CD4-positive, alpha-beta T cell (primary cell): ENCODE results near the gene ULK4. TPM values are rescaled to one million over a fixed set of nuclear protein-coding genes. Genes with fewer than 3 reads are reported as not detected.

ENCODE experiments used
- ATAC-seq: fragments of 200-7000 bp; cut with Tn5 transposase; one replicate; pipeline ENCODE4 v1.10.0; 2022; ENCODE audit warnings: mild to moderate bottlenecking; ENCODE audit not compliant: poor library complexity
- CTCF ChIA-PET: fragments of 350-600 bp; sonication (Branson Sonifier 250); formaldehyde crosslinking; loops from one replicate; lab custom pipeline; 2021; ENCODE audit warnings: antibody characterized with exemption, inconsistent platforms; lab: Charles Lee
- POLR2A ChIA-PET: fragments of 350-600 bp; sonication (Branson Sonifier 250); formaldehyde crosslinking; loops from one replicate; lab custom pipeline; 2021; ENCODE audit warnings: antibody characterized with exemption, inconsistent platforms; lab: Charles Lee
- DNase-seq, 14 experiments: peaks; one replicate each; pipeline ENCODE4 v3.0.0-alpha.2; 2013 to 2020; ENCODE audit warnings: mixed read lengths in 2 of 14
- H3K27ac ChIP-seq, 2 donors: one replicate each; pipeline versions ENCODE4 v1.5.1 to v1.7.0; 2013; ENCODE audit warnings: low read length in 2 of 2, low read depth in 1 of 2, mild to moderate bottlenecking in 1 of 2
- H3K27me3 ChIP-seq, 2 experiments: 1 replicate in 1 of 2; 2 replicates in 1 of 2; pipeline versions ENCODE4 v1.6.1 to v1.7.0; 2013; ENCODE audit warnings: low read length in 2 of 2, control low read depth in 1 of 2, mild to moderate bottlenecking in 1 of 2, moderate library complexity in 1 of 2; ENCODE audit not compliant: insufficient read depth in 2 of 2, control insufficient read depth in 1 of 2
- H3K36me3 ChIP-seq: one replicate; pipeline ENCODE4 v1.6.1; 2013; ENCODE audit warnings: low read length, control low read depth; ENCODE audit not compliant: insufficient read depth
- H3K4me1 ChIP-seq: one replicate; pipeline ENCODE4 v1.6.1; 2013; ENCODE audit warnings: low read length, control low read depth; ENCODE audit not compliant: insufficient read depth
- H3K4me3 ChIP-seq: one replicate; pipeline ENCODE4 v1.5.1; 2013; ENCODE audit warnings: mild to moderate bottlenecking, low read length, moderate library complexity
- H3K9me3 ChIP-seq, 2 experiments: 1 replicate in 1 of 2; 2 replicates in 1 of 2; pipeline versions ENCODE4 v1.6.1 to v1.7.0; 2013; ENCODE audit warnings: low read length in 2 of 2, mild to moderate bottlenecking in 2 of 2, control low read depth in 1 of 2, moderate library complexity in 1 of 2; ENCODE audit not compliant: control insufficient read depth in 1 of 2, insufficient read depth in 1 of 2
- H3K27ac Mint-ChIP-seq: one replicate; pipeline ENCODE4 v1.8.0; 2020; ENCODE audit warnings: mixed read lengths
- H3K27me3 Mint-ChIP-seq: one replicate; pipeline ENCODE4 v1.8.0; 2021; ENCODE audit warnings: mixed read lengths
- H3K36me3 Mint-ChIP-seq: one replicate; pipeline ENCODE4 v1.8.0; 2021; ENCODE audit warnings: low read depth, mixed read lengths
- H3K4me1 Mint-ChIP-seq: one replicate; pipeline ENCODE4 v1.8.0; 2021; ENCODE audit warnings: low read depth, mixed read lengths
- H3K4me3 Mint-ChIP-seq: one replicate; pipeline ENCODE4 v1.8.0; 2020; ENCODE audit warnings: mild to moderate bottlenecking, mixed read lengths
- H3K9me3 Mint-ChIP-seq: one replicate; pipeline ENCODE4 v1.8.0; 2020; ENCODE audit warnings: mixed read lengths
- CTCF ChIP-seq: fragments of 200-600 bp; IDR thresholded peaks from one replicate; pipeline ENCODE4 v1.8.0; 2022; ENCODE audit warnings: antibody characterized with exemption, mild to moderate bottlenecking
- intact Hi-C, 2 experiments: fragments of 100-400 bp; cut with DNase I in 1 of 2; cut with micrococcal nuclease in 1 of 2; formaldehyde crosslinking; loops; one replicate each; pipeline versions ENCODE4 v1.15.1 to v1.9.0; 2023 to 2025; cut with DNase I, micrococcal nuclease
- total RNA-seq, 174 experiments: library from RNA in 2 of 174; stranded (reverse) in 2 of 174; gene quantifications; one replicate each; pipeline ENCODE4 v1.2.3 and lab custom pipeline; 2021 to 2026

The ULK4 gene
- total RNA-seq, 2 experiments from 2014 or later = 23.8 to 28.6 TPM

- no peaks in the 10 kb centered on the region for H3K27me3 ChIP-seq
- no peaks in the 10 kb centered on the region for H3K36me3 ChIP-seq
- ChIA-PET CTCF (no interaction called here), POLR2A (no interaction called here)
- H3K9me3 ChIP-seq = peaks cover 3 to 7% of the 10 kb centered on the region in 2 experiments
- Mint-ChIP-seq H3K4me1 (no peaks in the 10 kb centered on the region), H3K36me3 (peaks cover 47% of the 10 kb centered on the region), H3K4me3 (no peak overlapping the region), H3K9me3 (peaks cover 15% of the 10 kb centered on the region), H3K27me3 (no peaks in the 10 kb centered on the region), H3K27ac (no peak overlapping the region)
- H3K27ac ChIP-seq = no peak overlapping the region
- intact Hi-C loops = no loop called here
- no peak for ATAC-seq
- DNase-seq = no peak
- H3K4me3 ChIP-seq = no peak overlapping the region
- TF ChIP-seq CTCF = no peak
- H3K4me1 ChIP-seq = no peaks in the 10 kb centered on the region
These were observed 454.4 kb downstream of the ULK4 start for GRCh38 chr3:41507336-41508062.

GRCh38 chr3:41503998-41504623 lies 457.8 kb downstream of the ULK4 start:
- H3K27me3 Mint-ChIP-seq = no peaks in the 10 kb centered on the region
- DNase-seq = no peak
- H3K27ac Mint-ChIP-seq = no peak overlapping the region
- POLR2A ChIA-PET = no interaction called here
- H3K9me3 Mint-ChIP-seq = peaks cover 2% of the 10 kb centered on the region
- no peaks in the 10 kb centered on the region for H3K4me1 Mint-ChIP-seq
- intact Hi-C loops = no loop called here
- Histone ChIP-seq H3K9me3 (peaks cover 3 to 4% of the 10 kb centered on the region in 2 experiments), H3K27ac (no peak overlapping the region), H3K4me1 (no peaks in the 10 kb centered on the region), H3K27me3 (no peaks in the 10 kb centered on the region), H3K36me3 (no peaks in the 10 kb centered on the region), H3K4me3 (no peak overlapping the region)
- no peak overlapping the region for H3K4me3 Mint-ChIP-seq
- TF ChIP-seq CTCF = no peak
- H3K36me3 Mint-ChIP-seq = peaks cover 14% of the 10 kb centered on the region
- CTCF ChIA-PET = no interaction called here
- no peak for ATAC-seq

- no peak overlapping the region for H3K27ac Mint-ChIP-seq
- Histone ChIP-seq H3K9me3 (peaks cover 0 to 4% of the 10 kb centered on the region in 2 experiments), H3K27ac (no peak overlapping the region), H3K27me3 (no peaks in the 10 kb centered on the region), H3K36me3 (no peaks in the 10 kb centered on the region), H3K4me3 (no peak overlapping the region), H3K4me1 (no peaks in the 10 kb centered on the region)
- CTCF ChIA-PET = no interaction called here
- no peaks in the 10 kb centered on the region for H3K4me1 Mint-ChIP-seq
- no peaks in the 10 kb centered on the region for H3K9me3 Mint-ChIP-seq
- no peak for TF ChIP-seq CTCF
- no peaks in the 10 kb centered on the region for H3K27me3 Mint-ChIP-seq
- POLR2A ChIA-PET = no interaction called here
- no peak for DNase-seq
- intact Hi-C loops = no loop called here
- H3K4me3 Mint-ChIP-seq = no peak overlapping the region
- H3K36me3 Mint-ChIP-seq = no peaks in the 10 kb centered on the region
- no peak for ATAC-seq
These were observed 459.4 kb downstream of the ULK4 start for GRCh38 chr3:41502481-41502880.
